Right atrium auricular region (tissue), 2 donors: ENCODE results near the gene ESAM. TPM values are rescaled to one million over a fixed set of nuclear protein-coding genes. Genes with fewer than 3 reads are reported as not detected.

Experiments
- DNase-seq: peaks from one replicate; pipeline ENCODE4 v3.0.0-alpha.2; 2019; ENCODE audit warnings: low spot score
- H3K27ac ChIP-seq, 2 donors: fragments of 200-600 bp; sonication (generic); 1 replicate in 1 of 2; 2 replicates in 1 of 2; pipeline ENCODE4 v1.5.1; 2016 to 2019
- H3K27me3 ChIP-seq, 2 donors: fragments of 200-600 bp; sonication (generic); one replicate each; pipeline versions ENCODE4 v1.5.1 to v1.6.0; 2017 to 2019
- H3K36me3 ChIP-seq: fragments of 200-600 bp; sonication (generic); one replicate; pipeline ENCODE4 v1.5.1; 2016
- H3K4me1 ChIP-seq, 2 donors: fragments of 200-600 bp; sonication (generic); one replicate each; pipeline versions ENCODE4 v1.5.1 to v1.6.0; 2017 to 2019
- H3K4me3 ChIP-seq, 2 donors: fragments of 200-600 bp; sonication (generic); 1 replicate in 1 of 2; 2 replicates in 1 of 2; pipeline ENCODE4 v1.5.1; 2017 to 2019; ENCODE audit warnings: mild to moderate bottlenecking in 1 of 2, moderate library complexity in 1 of 2
- H3K9me3 ChIP-seq, 2 donors: fragments of 200-600 bp; sonication (generic); one replicate each; pipeline ENCODE4 v1.5.1; 2019
- total RNA-seq, 2 donors: library from RNA; depleted of rRNA; stranded (reverse); fragments of >200 nt; gene quantifications; one replicate each; pipeline ENCODE4 v1.1.0, GENCODE V29; 2016
- TF ChIP-seq, protein P1 (sequence below), 2 donors: fragments of 200-600 bp; sonication (generic); IDR thresholded peaks; one replicate each; pipeline ENCODE4 v1.5.1; 2019; ENCODE audit warnings: antibody characterized with exemption in 2 of 2

ESAM gene
- total RNA-seq, 2 donors from 2014 or later: 60.6 to 64.6 TPM

DNA sequence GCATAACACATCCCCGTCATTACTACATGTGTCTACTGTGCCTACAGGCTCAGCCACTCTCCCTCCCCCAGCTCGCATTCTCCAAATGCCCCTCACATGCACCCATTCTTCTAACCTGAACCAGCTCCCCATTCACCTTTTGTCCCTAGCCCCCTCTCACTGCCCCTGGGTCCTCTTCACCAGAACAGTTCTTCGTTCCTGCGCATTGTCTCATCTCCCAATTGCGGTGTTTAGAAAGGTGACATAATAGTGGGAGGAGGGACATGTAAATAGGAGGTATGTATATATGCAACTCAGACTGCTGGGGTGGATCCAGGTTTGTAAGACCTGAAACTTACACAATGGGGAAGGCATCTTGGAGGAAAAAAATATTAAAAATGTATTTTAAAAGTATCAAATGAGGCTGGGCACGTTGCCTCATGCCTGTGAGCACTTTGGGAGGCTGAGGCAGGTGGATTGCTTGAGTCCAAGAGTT, 5.3 kb downstream of the ESAM start:
- DNase-seq: no peak
- peaks cover 0 to 64% of the 10 kb centered on the region in 2 donors for H3K4me1 ChIP-seq
- H3K9me3 ChIP-seq: no peaks in the 10 kb centered on the region
- no peak overlapping the region for H3K4me3 ChIP-seq
- H3K27me3 ChIP-seq: peaks cover 6 to 9% of the 10 kb centered on the region in 2 donors
- no peak overlapping the region for H3K27ac ChIP-seq
- TF ChIP-seq, protein P1, sequence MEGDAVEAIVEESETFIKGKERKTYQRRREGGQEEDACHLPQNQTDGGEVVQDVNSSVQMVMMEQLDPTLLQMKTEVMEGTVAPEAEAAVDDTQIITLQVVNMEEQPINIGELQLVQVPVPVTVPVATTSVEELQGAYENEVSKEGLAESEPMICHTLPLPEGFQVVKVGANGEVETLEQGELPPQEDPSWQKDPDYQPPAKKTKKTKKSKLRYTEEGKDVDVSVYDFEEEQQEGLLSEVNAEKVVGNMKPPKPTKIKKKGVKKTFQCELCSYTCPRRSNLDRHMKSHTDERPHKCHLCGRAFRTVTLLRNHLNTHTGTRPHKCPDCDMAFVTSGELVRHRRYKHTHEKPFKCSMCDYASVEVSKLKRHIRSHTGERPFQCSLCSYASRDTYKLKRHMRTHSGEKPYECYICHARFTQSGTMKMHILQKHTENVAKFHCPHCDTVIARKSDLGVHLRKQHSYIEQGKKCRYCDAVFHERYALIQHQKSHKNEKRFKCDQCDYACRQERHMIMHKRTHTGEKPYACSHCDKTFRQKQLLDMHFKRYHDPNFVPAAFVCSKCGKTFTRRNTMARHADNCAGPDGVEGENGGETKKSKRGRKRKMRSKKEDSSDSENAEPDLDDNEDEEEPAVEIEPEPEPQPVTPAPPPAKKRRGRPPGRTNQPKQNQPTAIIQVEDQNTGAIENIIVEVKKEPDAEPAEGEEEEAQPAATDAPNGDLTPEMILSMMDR (IDR thresholded peaks at IDR 0.05): no peak
- H3K36me3 ChIP-seq: peaks cover 4% of the 10 kb centered on the region

DNA sequence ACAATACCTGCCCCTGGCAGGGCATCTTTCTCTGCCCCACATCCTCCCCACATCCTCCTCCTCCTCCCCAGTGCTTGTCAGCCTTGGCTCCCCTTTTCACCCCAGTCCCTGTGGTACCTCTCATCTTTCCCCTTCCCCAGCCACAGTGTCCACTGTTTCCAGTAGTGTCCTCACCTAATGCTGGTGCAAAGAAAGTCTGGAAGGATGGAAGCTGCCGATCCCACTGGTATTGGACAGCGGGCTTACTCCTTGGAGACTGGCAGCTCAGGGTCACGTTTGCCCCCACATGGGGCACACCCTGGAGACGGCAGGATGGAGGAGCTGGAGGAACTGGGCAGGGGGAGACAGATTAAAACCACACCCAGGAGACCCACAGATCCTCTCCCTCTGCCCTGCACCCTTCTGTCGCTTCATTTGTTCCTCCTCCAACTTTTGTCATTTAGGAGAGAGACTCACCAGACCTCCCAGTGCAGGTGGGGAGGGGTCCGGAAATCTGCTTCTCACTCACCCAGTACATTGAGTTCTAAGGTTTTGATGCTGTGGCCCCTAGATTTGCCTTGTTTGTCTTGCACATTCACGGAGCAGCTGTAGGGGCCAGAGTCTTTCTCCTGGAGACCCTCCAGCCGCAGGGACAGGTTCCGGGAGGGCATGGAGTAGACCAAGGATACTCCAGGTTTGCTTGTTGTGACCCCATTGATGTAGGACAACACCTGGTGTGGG, 5.9 kb downstream of the ESAM start:
- H3K27me3 ChIP-seq: peaks cover 9 to 11% of the 10 kb centered on the region in 2 donors
- no peak overlapping the region for H3K27ac ChIP-seq
- H3K4me1 ChIP-seq: peaks cover 0 to 68% of the 10 kb centered on the region in 2 donors

DNA sequence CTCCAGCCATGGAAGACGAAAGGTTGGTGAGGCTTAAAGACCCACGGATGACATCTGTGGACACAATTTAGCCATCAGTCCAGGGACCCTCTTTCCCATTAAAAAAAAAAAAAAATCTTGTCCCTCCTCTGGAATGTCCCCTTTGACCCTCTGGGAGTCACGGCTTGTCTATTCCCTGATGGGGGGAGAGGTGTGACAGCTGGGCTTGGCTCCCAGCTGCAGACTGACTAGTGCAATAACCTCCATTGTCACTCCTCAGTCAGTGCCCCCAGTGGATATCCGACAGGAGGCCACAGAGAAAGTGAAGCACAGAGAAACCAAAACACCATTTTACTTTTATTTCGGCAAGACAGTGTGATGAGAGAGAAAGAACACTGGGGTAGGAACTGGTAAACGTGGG, 7.4 kb downstream of the ESAM start:
- no peak for DNase-seq
- H3K36me3 ChIP-seq: peaks cover 4% of the 10 kb centered on the region
- peaks cover 0 to 69% of the 10 kb centered on the region in 2 donors for H3K4me1 ChIP-seq
- H3K27ac ChIP-seq: no peak overlapping the region
- TF ChIP-seq, protein P1 (IDR thresholded peaks at IDR 0.05): no peak
- no peak overlapping the region for H3K4me3 ChIP-seq
- no peaks in the 10 kb centered on the region for H3K9me3 ChIP-seq
- H3K27me3 ChIP-seq: peaks cover 3 to 11% of the 10 kb centered on the region in 2 donors

More for the DNA sequence above, 5.9 kb downstream of the ESAM start:
- TF ChIP-seq, protein P1 (IDR thresholded peaks at IDR 0.05): no peak
- DNase-seq: no peak
- no peaks in the 10 kb centered on the region for H3K9me3 ChIP-seq
- H3K36me3 ChIP-seq: peaks cover 4% of the 10 kb centered on the region
- H3K4me3 ChIP-seq: no peak overlapping the region

DNA sequence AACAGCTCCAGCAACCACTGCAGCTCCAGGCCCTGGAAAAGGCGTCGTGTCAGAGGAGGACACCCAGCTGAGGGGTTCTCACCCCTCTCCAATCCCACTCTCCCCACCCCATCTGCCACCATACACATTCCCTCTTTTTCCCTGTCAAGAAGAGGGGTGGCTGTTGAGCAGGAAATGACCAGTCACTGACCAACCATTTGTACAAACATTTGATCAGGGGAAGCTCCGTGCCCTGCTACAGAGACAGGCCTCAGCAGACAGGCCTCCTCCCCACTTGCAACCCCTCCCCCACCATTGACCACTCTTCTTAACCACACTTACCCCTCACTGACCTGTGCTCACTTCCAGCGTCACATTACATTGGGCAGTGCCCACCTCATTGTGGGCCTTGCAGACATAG, 7.8 kb downstream of the ESAM start:
- TF ChIP-seq, protein P1 (IDR thresholded peaks at IDR 0.05): no peak
- Histone ChIP-seq H3K4me3 (no peak overlapping the region), H3K9me3 (no peaks in the 10 kb centered on the region), H3K4me1 (peaks cover 0 to 67% of the 10 kb centered on the region in 2 donors), H3K27ac (no peak overlapping the region), H3K36me3 (peaks cover 4% of the 10 kb centered on the region), H3K27me3 (peaks cover 0 to 11% of the 10 kb centered on the region in 2 donors)
- DNase-seq: no peak

DNA sequence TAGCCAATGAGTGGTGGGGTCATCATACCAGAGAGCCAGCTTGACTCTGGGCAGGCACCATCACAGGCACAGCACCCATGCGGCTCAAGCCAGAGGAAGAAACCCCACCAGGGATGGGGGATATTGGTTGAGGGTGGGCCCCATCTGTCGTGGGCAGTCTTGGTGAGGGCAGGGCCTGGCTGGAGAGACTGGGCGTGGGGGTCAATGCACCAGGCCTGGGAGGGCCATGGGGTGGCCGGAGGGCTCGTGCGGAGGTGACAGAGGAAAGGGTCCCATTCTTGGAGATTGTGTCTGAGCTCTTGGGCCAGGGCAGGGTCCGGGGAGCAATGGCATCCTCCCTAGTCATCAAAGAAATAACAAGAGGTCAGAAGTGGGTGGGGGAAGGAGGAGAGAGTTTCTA, 8.5 kb downstream of the ESAM start:
- Histone ChIP-seq H3K9me3 (no peaks in the 10 kb centered on the region), H3K27ac (no peak overlapping the region), H3K4me1 (peaks cover 0 to 67% of the 10 kb centered on the region in 2 donors), H3K4me3 (no peak overlapping the region), H3K36me3 (peaks cover 4% of the 10 kb centered on the region), H3K27me3 (peaks cover 0 to 11% of the 10 kb centered on the region in 2 donors)
- TF ChIP-seq, protein P1 (IDR thresholded peaks at IDR 0.05): no peak
- no peak for DNase-seq
